Measurements from ENCODE around the gene KIF1A. TPM values are rescaled to one million over a fixed set of nuclear protein-coding genes. Genes with fewer than 3 reads are reported as not detected.

Gene KIF1A
- total RNA-seq, 1 donor from 2014 or later, result 52.2 TPM

DNA sequence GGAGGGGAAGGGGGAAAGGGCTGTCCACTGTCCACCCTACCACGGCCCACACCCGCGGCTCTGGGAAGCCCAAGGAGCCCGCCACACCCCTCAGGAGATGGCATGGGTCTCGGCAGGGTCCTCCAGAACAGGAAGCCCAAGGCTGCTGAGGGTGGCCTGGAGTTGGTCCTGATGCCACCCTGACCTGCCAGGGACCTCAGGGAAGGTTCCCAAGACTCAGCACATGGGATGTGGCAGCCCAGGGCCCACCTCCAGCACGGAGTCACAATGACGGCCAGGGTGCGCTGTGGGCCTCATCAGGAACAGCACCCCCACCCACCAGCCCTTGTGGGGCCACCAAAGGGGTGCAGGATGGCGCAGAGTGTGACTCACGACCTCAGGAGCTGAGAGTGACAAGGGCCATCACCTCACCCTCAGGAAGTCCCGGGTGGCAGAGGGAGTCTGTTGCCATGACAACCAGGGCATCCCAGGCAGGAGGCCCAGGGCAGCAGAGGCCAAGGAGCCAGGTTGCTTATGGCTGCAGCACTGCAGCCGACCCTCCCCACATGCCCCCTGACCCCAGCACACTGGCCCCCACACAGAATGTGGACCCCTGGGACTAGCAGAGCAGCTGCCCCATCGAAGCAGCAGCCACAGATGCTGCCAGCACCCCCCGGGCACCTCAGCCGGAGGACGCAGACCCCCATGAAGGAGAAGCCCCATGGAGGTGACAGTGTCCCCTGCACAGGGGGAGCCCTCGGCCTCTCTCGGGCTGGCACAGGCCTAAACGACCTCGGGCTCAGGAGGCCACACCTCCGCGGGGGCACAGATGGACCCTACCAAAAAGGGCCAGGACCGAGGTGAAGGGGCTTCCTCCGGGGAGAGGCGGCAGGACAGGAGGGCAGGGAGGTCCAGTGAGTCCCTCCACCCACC, 34.3 kb downstream of the KIF1A start:
- no peaks in the 10 kb centered on the region for H3K4me1 Mint-ChIP-seq (ENCODE audit: unreplicated experiment)
- peaks cover 7% of the 10 kb centered on the region for H3K27me3 Mint-ChIP-seq (ENCODE audit: unreplicated experiment)
- TF ChIP-seq CTCF (IDR thresholded peaks at IDR 0.05; ENCODE audit: unreplicated experiment), result no peak
- no peak overlapping the region for H3K27ac Mint-ChIP-seq (ENCODE audit: unreplicated experiment)
- H3K36me3 Mint-ChIP-seq (ENCODE audit: low read depth, unreplicated experiment), result peaks cover 4% of the 10 kb centered on the region
- H3K4me3 Mint-ChIP-seq (ENCODE audit: unreplicated experiment), result no peak overlapping the region
- no peaks in the 10 kb centered on the region for H3K9me3 Mint-ChIP-seq (ENCODE audit: unreplicated experiment)
- DNase-seq (ENCODE audit: low spot score), result no peak

- no peaks in the 10 kb centered on the region for H3K4me1 Mint-ChIP-seq (ENCODE audit: unreplicated experiment)
- no peak for DNase-seq (ENCODE audit: low spot score)
- H3K36me3 Mint-ChIP-seq (ENCODE audit: low read depth, unreplicated experiment), result no peaks in the 10 kb centered on the region
- no peak for TF ChIP-seq CTCF (IDR thresholded peaks at IDR 0.05; ENCODE audit: unreplicated experiment)
- H3K9me3 Mint-ChIP-seq (ENCODE audit: unreplicated experiment), result no peaks in the 10 kb centered on the region
- no peak overlapping the region for H3K27ac Mint-ChIP-seq (ENCODE audit: unreplicated experiment)
- H3K27me3 Mint-ChIP-seq (ENCODE audit: unreplicated experiment), result peaks cover 7% of the 10 kb centered on the region
- no peak overlapping the region for H3K4me3 Mint-ChIP-seq (ENCODE audit: unreplicated experiment)
Measured at GRCh38 chr2:240784629-240785423, 35.2 kb downstream of the KIF1A start.

- no peak for DNase-seq (ENCODE audit: low spot score)
- Mint-ChIP-seq H3K27ac (ENCODE audit: unreplicated experiment) (no peak overlapping the region), H3K36me3 (ENCODE audit: low read depth, unreplicated experiment) (no peaks in the 10 kb centered on the region), H3K4me3 (ENCODE audit: unreplicated experiment) (no peak overlapping the region), H3K9me3 (ENCODE audit: unreplicated experiment) (no peaks in the 10 kb centered on the region), H3K4me1 (ENCODE audit: unreplicated experiment) (no peaks in the 10 kb centered on the region), H3K27me3 (ENCODE audit: unreplicated experiment) (peaks cover 5% of the 10 kb centered on the region)
- no peak for TF ChIP-seq CTCF (IDR thresholded peaks at IDR 0.05; ENCODE audit: unreplicated experiment)
Measured at GRCh38 chr2:240783819-240784621, 36.0 kb downstream of the KIF1A start.

GRCh38 chr2:240782886-240783818, 36.9 kb downstream of the KIF1A start:
- Mint-ChIP-seq H3K9me3 (ENCODE audit: unreplicated experiment) (no peaks in the 10 kb centered on the region), H3K4me1 (ENCODE audit: unreplicated experiment) (no peaks in the 10 kb centered on the region), H3K27me3 (ENCODE audit: unreplicated experiment) (peaks cover 2% of the 10 kb centered on the region), H3K4me3 (ENCODE audit: unreplicated experiment) (no peak overlapping the region), H3K36me3 (ENCODE audit: low read depth, unreplicated experiment) (no peaks in the 10 kb centered on the region), H3K27ac (ENCODE audit: unreplicated experiment) (no peak overlapping the region)
- DNase-seq (ENCODE audit: low spot score), result no peak
- no peak for TF ChIP-seq CTCF (IDR thresholded peaks at IDR 0.05; ENCODE audit: unreplicated experiment)

Data from endothelial cell (in vitro differentiated cells).